Measurements from ENCODE around the gene PRX. TPM values are rescaled to one million over a fixed set of nuclear protein-coding genes. Genes with fewer than 3 reads are reported as not detected.

The PRX gene
- total RNA-seq, 1 experiment from 2014 or later, result 4.8 TPM

DNA sequence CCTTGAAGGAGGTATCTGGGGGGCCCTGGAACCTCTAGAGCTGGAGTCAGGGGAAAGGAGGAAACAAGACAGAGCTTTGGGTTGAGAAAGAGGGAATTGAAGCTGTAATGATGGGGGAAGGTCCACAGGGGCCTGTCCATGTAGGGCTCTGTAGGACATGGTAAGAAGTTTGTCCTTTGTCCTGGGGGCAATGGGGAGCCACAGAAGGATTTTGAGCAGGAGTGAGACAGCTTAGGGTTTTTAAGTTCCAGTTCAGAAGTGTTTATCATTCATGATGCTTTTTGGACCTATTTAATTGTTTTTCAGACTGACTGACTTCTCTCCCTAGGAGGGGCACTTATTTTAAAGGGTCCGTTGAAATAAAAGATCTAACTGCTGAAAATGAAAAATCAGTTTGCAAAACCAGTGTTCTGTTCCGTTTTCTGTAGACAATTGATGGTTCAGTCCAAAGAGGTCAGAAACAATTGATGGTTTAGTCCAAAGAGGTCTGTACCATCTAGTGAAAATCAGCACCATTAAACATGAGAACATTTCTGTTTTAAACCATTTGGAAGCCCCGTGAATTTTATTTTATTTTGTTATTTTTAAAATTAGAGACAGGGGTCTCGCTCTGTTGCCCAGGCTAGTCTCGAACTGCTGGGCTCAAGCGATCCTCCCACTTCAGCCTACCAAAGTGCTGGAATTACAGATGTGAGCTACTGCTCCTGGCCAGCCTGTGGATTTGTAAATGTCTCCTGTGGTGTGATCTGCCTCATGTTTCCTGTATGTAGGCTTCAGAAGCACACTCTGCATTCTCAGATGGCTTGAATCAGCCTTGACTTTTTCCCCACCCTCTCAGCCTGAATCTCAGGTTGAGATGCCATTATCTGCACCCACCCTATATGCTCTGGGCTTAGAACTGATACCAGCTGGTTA, 56.2 kb downstream of the PRX start:
- intact Hi-C loops (cut with micrococcal nuclease), result no loop called here
- RAD21 ChIA-PET (ENCODE audit: low non-redundant PET in 1 of 2, low total read pairs in 2 of 2, uncharacterized antibody in 2 of 2, unreplicated experiment in 2 of 2), result no interaction called here
- H3K79me2 ChIP-seq (ENCODE audit: insufficient read depth, low read length), result no peaks in the 10 kb centered on the region; the same call in none of the 2 replicates

More for the DNA sequence above, 56.2 kb downstream of the PRX start:
- no peaks in the 10 kb centered on the region for H3K9me3 ChIP-seq (ENCODE audit: control insufficient read depth in 1 of 2, insufficient read depth in 1 of 2, low read depth in 1 of 2, low read length in 2 of 2)
- no peak for TF ChIP-seq POLR2AphosphoS5 (IDR thresholded peaks at IDR 0.05; ENCODE audit: low read depth, low read length)
- no peak for TF ChIP-seq CBX3 (IDR thresholded peaks at IDR 0.05; ENCODE audit: low read depth)
- no peak for TF ChIP-seq FOSL1 (IDR thresholded peaks at IDR 0.05; ENCODE audit: low read depth)
- TF ChIP-seq ZFX (IDR thresholded peaks at IDR 0.05), result no peak
- TF ChIP-seq POLR2A (IDR thresholded peaks at IDR 0.05; ENCODE audit: borderline replicate concordance, extremely low read depth, insufficient read depth, insufficient read length), result no peak
- TF ChIP-seq EZH2phosphoT487 (IDR thresholded peaks at IDR 0.05; ENCODE audit: borderline replicate concordance), result no peak
- TF ChIP-seq, protein P1, sequence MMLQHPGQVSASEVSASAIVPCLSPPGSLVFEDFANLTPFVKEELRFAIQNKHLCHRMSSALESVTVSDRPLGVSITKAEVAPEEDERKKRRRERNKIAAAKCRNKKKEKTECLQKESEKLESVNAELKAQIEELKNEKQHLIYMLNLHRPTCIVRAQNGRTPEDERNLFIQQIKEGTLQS (IDR thresholded peaks at IDR 0.05), result no peak
- TF ChIP-seq, protein P2, sequence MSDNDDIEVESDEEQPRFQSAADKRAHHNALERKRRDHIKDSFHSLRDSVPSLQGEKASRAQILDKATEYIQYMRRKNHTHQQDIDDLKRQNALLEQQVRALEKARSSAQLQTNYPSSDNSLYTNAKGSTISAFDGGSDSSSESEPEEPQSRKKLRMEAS (IDR thresholded peaks at IDR 0.05), result no peak
- no peak for TF ChIP-seq YY1 (IDR thresholded peaks at IDR 0.05; ENCODE audit: extremely low read depth, insufficient replicate concordance, low read depth, low read length)
- no peak for TF ChIP-seq TCF7L2 (IDR thresholded peaks at IDR 0.05; ENCODE audit: borderline replicate concordance, extremely low read depth, insufficient read depth, insufficient read length)
- no peak for TF ChIP-seq ELF1 (IDR thresholded peaks at IDR 0.05; ENCODE audit: borderline replicate concordance, low read depth)
- no peak for TF ChIP-seq ZNF274 (IDR thresholded peaks at IDR 0.05; ENCODE audit: low read depth, low read length)
- TF ChIP-seq JUND (IDR thresholded peaks at IDR 0.05), result no peak
- TF ChIP-seq EZH2 (IDR thresholded peaks at IDR 0.05), result no peak
- TF ChIP-seq RAD21 (IDR thresholded peaks at IDR 0.05; ENCODE audit: low read depth), result no peak
- TF ChIP-seq, protein P3, sequence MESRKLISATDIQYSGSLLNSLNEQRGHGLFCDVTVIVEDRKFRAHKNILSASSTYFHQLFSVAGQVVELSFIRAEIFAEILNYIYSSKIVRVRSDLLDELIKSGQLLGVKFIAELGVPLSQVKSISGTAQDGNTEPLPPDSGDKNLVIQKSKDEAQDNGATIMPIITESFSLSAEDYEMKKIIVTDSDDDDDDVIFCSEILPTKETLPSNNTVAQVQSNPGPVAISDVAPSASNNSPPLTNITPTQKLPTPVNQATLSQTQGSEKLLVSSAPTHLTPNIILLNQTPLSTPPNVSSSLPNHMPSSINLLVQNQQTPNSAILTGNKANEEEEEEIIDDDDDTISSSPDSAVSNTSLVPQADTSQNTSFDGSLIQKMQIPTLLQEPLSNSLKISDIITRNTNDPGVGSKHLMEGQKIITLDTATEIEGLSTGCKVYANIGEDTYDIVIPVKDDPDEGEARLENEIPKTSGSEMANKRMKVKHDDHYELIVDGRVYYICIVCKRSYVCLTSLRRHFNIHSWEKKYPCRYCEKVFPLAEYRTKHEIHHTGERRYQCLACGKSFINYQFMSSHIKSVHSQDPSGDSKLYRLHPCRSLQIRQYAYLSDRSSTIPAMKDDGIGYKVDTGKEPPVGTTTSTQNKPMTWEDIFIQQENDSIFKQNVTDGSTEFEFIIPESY (IDR thresholded peaks at IDR 0.05; ENCODE audit: extremely low read depth, insufficient replicate concordance, low read length), result no peak
- CTCF ChIA-PET, result no interaction called here
- POLR2A ChIA-PET, result no interaction called here
- no peak for ATAC-seq
- no peaks in the 10 kb centered on the region for H3K4me1 ChIP-seq (ENCODE audit: control insufficient read depth in 1 of 2, insufficient read depth in 2 of 2, low read length in 2 of 2)
- no peaks in the 10 kb centered on the region for H3K36me3 ChIP-seq (ENCODE audit: control insufficient read depth in 1 of 2, insufficient read depth in 2 of 2, low read length in 2 of 2)
- no peak overlapping the region for H3K4me3 ChIP-seq (replicated peaks in 1 of 2; ENCODE audit: low read depth in 1 of 2, low read length in 2 of 2)
- no peak overlapping the region for H3K9ac ChIP-seq (ENCODE audit: low read length)
- no peaks in the 10 kb centered on the region for H3K27me3 ChIP-seq (ENCODE audit: insufficient read depth, low read length)
- no TSS peak for BruUV-seq (replicated peaks)
- no peak overlapping the region for H3K27ac ChIP-seq (ENCODE audit: low read depth, low read length)
- H4K20me1 ChIP-seq (ENCODE audit: insufficient read depth), result no peaks in the 10 kb centered on the region
- H3K9me2 ChIP-seq (ENCODE audit: insufficient read depth), result no peaks in the 10 kb centered on the region
- DNase-seq (ENCODE audit: low read depth, low spot score), result no peak
- H2AFZ ChIP-seq (ENCODE audit: low read depth, low read length, poor library complexity, severe bottlenecking), result no peak overlapping the region
- no peak overlapping the region for H3K4me2 ChIP-seq (ENCODE audit: low read length)
